NCI-H2171 (cell line): Measurements from ENCODE around the gene ADI1.

ENCODE experiments used
- DNase-seq: peaks from one replicate; lab custom pipeline; 2025; lab: John Stamatoyannopoulos, UW

The ADI1 gene

GRCh38 chr2:3519255-3520205 is at the start of gene ADI1:
Gene ADI1 (minus strand): TSS chr2:3519531. CDS start chr2:3519487, 44 bp downstream.
- DNase-seq = peak; percentile 91

GRCh38 chr2:3566806-3567205 is 47.5 kb upstream of the ADI1 start:
- no peak for DNase-seq

DNA sequence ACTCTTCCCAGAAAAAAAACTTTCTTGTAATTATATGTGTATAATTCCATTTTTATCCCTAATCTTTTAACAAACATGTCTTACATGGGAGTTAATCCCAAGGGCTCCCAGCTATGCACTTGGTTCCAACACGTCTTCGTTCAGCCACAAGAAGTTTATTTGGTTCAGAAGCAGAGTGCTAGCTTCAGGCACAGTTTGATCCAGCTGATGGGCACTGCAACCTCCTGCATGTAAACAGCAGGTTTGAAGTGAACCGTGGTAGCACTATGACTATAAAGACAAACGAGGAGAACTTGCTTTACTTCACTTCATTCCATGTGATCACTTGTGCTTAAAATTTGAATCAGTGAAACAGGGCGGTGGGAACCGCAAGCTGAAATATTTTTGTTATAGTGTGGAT is 45.8 kb upstream of the ADI1 start:
- no peak for DNase-seq

GRCh38 chr2:3563521-3563976 is 44.2 kb upstream of the ADI1 start:
- no peak for DNase-seq

GRCh38 chr2:3558205-3559014 is 39.1 kb upstream of the ADI1 start, which contains the start of gene RNASEH1:
Gene RNASEH1 (minus strand): TSS chr2:3558333. CDS start chr2:3558260, 73 bp downstream.
- peak; percentile 99 for DNase-seq

- DNase-seq = no peak
Measured at GRCh38 chr2:3557639-3558204, 38.4 kb upstream of the ADI1 start.

DNA sequence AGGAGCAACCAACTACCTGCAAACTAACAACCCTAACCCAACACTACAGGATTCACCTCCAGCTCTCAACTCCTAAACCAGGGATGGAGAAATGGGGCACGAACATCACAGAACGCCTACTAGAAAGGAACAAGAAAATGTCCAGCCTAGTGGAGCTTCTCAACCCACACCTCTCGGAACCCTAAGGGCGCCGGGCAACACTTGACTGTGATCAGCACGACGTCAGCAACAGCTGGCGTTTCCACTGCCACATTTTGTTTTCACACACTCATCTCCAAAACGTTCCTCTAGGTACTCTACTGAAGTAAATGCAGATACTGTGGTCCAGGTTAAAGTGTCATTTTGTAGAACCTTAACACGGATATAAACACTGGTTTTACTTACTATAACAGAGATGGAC is 34.6 kb upstream of the ADI1 start:
- no peak for DNase-seq

DNA sequence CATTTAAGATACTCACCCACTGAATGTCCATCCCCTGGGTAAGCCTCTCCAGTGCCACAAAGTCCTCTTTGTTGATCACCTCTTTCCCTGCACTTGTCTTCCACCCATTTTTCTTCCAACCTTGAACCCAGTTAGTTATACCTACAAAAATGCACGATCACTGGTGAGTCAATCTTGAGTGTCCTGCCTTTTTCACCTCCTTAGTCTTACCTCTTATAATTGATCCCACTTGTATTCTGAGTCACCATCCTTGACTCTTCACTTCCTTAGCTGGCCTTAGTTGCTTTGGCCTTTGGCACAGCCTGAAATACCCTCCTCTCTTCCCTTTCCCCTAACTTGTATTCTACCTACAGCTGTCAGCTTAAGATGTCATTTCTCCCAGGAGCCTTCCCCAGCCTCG is 28.6 kb upstream of the ADI1 start:
- DNase-seq = no peak

DNA sequence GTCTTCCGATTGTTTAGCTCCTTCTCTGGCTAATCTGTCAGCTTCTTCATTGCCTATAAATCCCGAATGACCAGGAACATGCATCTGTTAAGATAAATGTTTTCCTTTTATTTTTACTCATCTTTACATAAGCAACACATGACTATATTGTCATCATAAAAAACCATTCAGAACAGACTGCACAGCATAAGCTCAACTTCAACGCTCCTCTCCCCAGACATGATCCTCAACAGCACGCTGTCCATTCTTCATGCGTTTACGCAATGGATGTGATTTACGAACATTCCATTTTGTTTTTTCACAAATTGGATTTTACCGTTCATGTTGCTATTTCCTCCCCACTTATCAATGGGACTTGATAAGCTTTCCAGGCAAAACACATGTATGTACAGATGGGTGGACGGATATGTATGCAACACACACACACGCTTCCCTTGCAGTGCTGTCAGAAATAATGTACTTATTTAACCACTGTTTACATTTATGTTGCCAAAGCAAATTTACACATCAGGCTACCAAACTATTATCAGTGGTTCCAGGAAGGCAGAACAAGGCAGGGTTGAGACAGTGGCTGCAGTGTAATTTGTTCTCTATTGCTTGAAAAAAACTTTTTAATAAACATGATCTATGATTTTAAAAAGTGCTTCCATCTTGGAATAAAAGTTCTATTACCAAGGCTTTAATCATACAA is 26.6 kb upstream of the ADI1 start:
- no peak for DNase-seq

DNA sequence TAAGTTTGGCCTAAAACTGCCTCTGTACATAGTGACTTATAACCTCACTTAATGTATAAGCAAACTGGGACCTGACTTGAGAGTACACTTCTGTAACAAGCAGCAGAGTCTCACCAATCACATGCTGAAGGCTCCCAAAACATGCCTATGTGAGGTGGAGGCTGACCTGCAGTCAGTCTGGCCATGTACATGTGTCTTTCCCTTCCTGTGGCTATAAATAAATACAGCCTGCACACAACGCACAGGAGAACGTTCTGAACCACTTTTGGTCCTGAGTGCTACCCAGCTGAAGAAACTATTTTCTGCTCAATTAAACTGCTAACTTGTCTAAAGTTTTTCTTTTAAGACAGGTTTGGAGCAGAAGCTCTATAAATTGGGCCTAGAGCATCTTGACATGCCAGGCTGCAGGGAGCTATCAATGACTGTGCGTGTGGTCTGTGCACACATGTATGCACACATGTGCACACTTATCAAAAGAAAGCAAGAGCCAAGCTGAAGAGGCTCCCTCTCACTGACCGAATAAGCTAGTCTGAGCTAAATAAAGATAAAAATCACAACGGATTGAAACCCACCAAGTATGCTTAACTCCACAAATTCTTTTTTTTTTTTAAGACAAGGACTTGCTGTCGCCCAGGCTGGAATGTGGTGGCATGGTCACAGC is 23.8 kb upstream of the ADI1 start:
- no peak for DNase-seq

GRCh38 chr2:3542107-3542506 is 22.8 kb upstream of the ADI1 start:
- DNase-seq = no peak

GRCh38 chr2:3539836-3540235 is 20.5 kb upstream of the ADI1 start:
- no peak for DNase-seq

- no peak for DNase-seq
Measured at GRCh38 chr2:3536682-3537632, 17.6 kb upstream of the ADI1 start.

- DNase-seq = no peak
Measured at GRCh38 chr2:3535794-3536681, 16.7 kb upstream of the ADI1 start.

DNA sequence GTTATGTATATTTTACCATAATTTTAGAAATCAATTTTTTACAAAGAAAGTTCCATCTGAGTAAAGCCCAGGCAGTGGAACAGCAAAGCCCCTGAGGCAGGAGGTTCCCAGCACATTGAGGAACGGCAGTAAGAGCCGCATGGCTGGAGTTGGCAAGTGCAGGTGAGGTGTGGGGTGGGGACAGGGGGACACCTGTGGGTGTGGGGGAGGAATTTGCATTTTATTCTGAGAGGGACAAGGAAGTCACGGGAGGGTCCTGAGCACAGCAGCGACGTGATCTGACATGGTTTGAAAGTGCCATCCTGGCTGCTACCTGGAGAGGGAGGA is 16.1 kb upstream of the ADI1 start:
- no peak for DNase-seq

DNA sequence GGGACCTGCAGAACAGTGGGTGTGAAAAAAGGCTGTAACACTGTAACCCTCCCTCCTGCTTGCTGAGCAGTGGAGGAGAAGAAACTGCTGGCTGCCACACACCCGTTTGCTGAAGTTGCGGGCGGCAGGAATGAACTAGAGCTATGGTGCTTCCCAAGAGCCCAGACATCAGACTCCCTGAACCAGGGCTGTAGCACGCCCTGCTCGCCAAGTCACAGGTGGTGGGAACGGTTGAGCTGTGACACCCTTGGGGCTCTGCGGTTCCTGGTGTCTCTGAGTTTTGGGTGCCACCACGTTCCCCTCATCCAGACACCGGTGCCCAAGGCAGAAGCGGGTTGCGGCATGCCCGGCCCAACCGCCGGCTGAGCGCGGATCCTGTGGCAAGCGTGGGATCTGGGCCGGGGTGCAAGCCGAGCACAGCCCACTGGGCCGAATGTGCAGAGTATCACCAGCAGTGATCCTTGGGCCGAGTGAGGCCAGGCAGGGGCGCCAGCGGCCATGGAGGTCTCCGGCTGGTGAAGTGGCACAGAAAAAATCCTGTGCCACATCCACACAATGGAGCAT is 15.0 kb upstream of the ADI1 start:
- DNase-seq = no peak

GRCh38 chr2:3533836-3534235 is 14.5 kb upstream of the ADI1 start:
- DNase-seq = no peak

DNA sequence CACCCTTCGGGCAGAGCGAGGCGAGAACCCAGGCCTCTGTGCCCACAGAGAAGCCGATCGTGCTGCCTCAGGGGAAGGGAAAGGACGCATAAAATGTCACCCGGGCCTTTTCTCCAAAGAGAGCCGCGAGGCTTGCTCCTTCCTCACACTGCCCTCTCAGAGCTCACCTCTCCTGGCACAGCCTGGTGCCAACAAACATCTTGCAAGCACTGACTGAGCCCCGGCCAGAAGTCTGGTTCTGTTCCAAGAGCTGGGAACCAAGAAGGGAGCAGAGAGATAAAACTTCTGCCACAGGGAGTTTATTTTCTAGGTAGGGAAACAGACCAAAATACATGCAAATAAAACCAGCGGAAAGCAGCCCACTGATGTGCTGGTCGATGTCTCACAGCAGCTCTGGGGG is 13.6 kb upstream of the ADI1 start:
- no peak for DNase-seq
